HepG2 (cell line): ENCODE measurements around the gene RAC2. TPM values are rescaled to one million over a fixed set of nuclear protein-coding genes. Genes with fewer than 3 reads are reported as not detected.
"Not testable (repeated sequence)": the region's sequence is repeated elsewhere in the genome, so short reads cannot be mapped to it uniquely, and the experiment has no call there.

Experiments used
- ATAC-seq: fragments of 200-7000 bp; cut with Tn5 transposase; 3 replicates; pipeline ENCODE4 v1.9.1; 2020; ENCODE audit warnings: mild to moderate bottlenecking, moderate library complexity
- BruUV-seq: library from RNA; stranded (reverse); fragments of 400-500 nt; replicated peaks from 2 replicates; lab custom pipeline; 2021; lab: Mats Ljungman, UMichigan
- CTCF ChIA-PET: fragments of 300-600 bp; formaldehyde crosslinking; extraction: SDS; loops from one replicate; lab custom pipeline; 2021; ENCODE audit warnings: low total read pairs, inconsistent platforms, low intra/inter-chr PET ratio; lab: Yijun Ruan, JAX
- POLR2A ChIA-PET: fragments of 350-600 bp; sonication (Branson Sonifier 250); formaldehyde crosslinking; loops from one replicate; lab custom pipeline; 2020; ENCODE audit warnings: antibody characterized with exemption, inconsistent platforms; lab: Yijun Ruan, JAX
- DNase-seq: peaks from one replicate; pipeline ENCODE4 v3.0.0-alpha.2; 2015; ENCODE audit warnings: low spot score
- FAIRE-seq: peaks from 3 replicates; lab custom pipeline; 2011; peaks lifted over from hg19 to GRCh38; lab: Jason Lieb, UNC
- H2AFZ ChIP-seq: one replicate; pipeline ENCODE4 v1.6.1; 2011; ENCODE audit warnings: low read length, inconsistent platforms
- H3K27ac ChIP-seq: fragments of 300-600 bp; 3 replicates; pipeline ENCODE4 v1.8.0; 2011; ENCODE audit warnings: mixed run types, mild to moderate bottlenecking, mixed read lengths, low read length, inconsistent platforms; ENCODE audit not compliant: insufficient read depth; ENCODE audit errors: extremely low read length
- H3K27me3 ChIP-seq, 2 experiments: fragments of 200-600 bp in 1 of 2; 2 replicates in 1 of 2; 3 replicates in 1 of 2; pipeline versions ENCODE4 v1.6.0 to v1.8.0; 2011; ENCODE audit warnings: low read length in 2 of 2, mild to moderate bottlenecking in 2 of 2, moderate library complexity in 2 of 2, inconsistent platforms in 1 of 2; ENCODE audit not compliant: insufficient read depth in 2 of 2, control insufficient read depth in 1 of 2
- H3K36me3 ChIP-seq, 2 experiments: fragments of 200-600 bp in 1 of 2; replicated peaks in 1 of 2; 2 replicates in 1 of 2; 3 replicates in 1 of 2; pipeline versions ENCODE4 v1.5.1 to v1.8.0; 2011; ENCODE audit warnings: low read length in 2 of 2, inconsistent platforms in 1 of 2; ENCODE audit not compliant: insufficient read depth in 2 of 2, control insufficient read depth in 1 of 2
- H3K4me1 ChIP-seq: 2 replicates; pipeline ENCODE4 v1.5.1; 2012; ENCODE audit warnings: low read length, inconsistent platforms; ENCODE audit not compliant: insufficient read depth
- H3K4me2 ChIP-seq: 2 replicates; pipeline ENCODE4 v1.6.0; 2011; ENCODE audit warnings: low read depth, low read length, inconsistent platforms
- H3K4me3 ChIP-seq, 3 experiments: fragments of 200-600 bp in 1 of 3; sonication (generic), shearing (Covaris generic) in 1 of 3; replicated peaks in 1 of 3; 2 replicates each; pipeline ENCODE4 v1.5.1; 2011 to 2016; ENCODE audit warnings: low read length in 3 of 3, inconsistent platforms in 2 of 3, low read depth in 2 of 3, mild to moderate bottlenecking in 2 of 3, control low read depth in 1 of 3, mixed read lengths in 1 of 3; ENCODE audit not compliant: insufficient read depth in 1 of 3
- H3K79me2 ChIP-seq: one replicate; pipeline ENCODE4 v1.6.1; 2011; ENCODE audit warnings: low read length, inconsistent platforms; ENCODE audit not compliant: insufficient read depth
- H3K9ac ChIP-seq: 2 replicates; pipeline ENCODE4 v1.6.0; 2011; ENCODE audit warnings: mild to moderate bottlenecking, low read depth, low read length, inconsistent platforms; ENCODE audit not compliant: insufficient read depth
- H3K9me3 ChIP-seq: 2 replicates; pipeline ENCODE4 v1.5.1; 2012; ENCODE audit warnings: mild to moderate bottlenecking, low read length
- H4K20me1 ChIP-seq: 2 replicates; pipeline ENCODE4 v1.6.0; 2011; ENCODE audit warnings: inconsistent platforms, mild to moderate bottlenecking, low read length, moderate library complexity; ENCODE audit not compliant: insufficient read depth
- DPF2 ChIP-seq: sonication (generic); formaldehyde crosslinking; IDR thresholded peaks from 2 replicates; pipeline ENCODE4 v1.4.0; 2020; ENCODE audit warnings: mild to moderate bottlenecking, low read depth, missing genetic modification reagents, borderline replicate concordance
- ZNF768 ChIP-seq: sonication (generic); formaldehyde crosslinking; IDR thresholded peaks from 2 replicates; pipeline ENCODE4 v1.4.0; 2020; ENCODE audit warnings: missing genetic modification reagents
- WGBS: methylation state at CpG from one replicate; pipeline ENCODE4 v1.1.6; 2017; ENCODE audit warnings: low lambda C conversion rate; 5-methylcytosine and 5-hydroxymethylcytosine counted together
- in situ Hi-C: cut with HindIII; loops from 2 replicates; pipeline ENCODE4 v1.10.0; 2017; ENCODE audit warnings: low pct_unique_long_range_greater_than_20kb; ENCODE audit not compliant: extremely low pct_ligation_motif_present
- intact Hi-C: fragments of 100-400 bp; cut with micrococcal nuclease; formaldehyde crosslinking; loops from one replicate; pipeline ENCODE4 v1.10.0; 2022; ENCODE audit not compliant: unreplicated experiment
- polyA plus RNA-seq, 8 experiments: library from polyadenylated mRNA; depleted of rRNA in 3 of 8; stranded (reverse) in 7 of 8; unstranded in 1 of 8; fragments of >200 nt; fragmentation: Illumina TruSeq in 4 of 8; extraction: Trizol in 4 of 8; gene quantifications; 2 replicates each; pipeline versions ENCODE4 v1.2.1 to v1.2.3, GENCODE V29; 2011 to 2016; ENCODE audit warnings: low read depth in 4 of 8, missing spikeins in 1 of 8, mixed read lengths in 1 of 8; ENCODE audit not compliant: insufficient read depth in 1 of 8
- total RNA-seq, 5 experiments: library from RNA; depleted of rRNA; stranded (reverse); fragments of >200 nt; fragmentation: Illumina TruSeq; extraction: Trizol; gene quantifications; 2 replicates each; pipeline ENCODE4 v1.2.3, GENCODE V29; 2016; ENCODE audit warnings: low read depth in 1 of 5

RAC2 gene
- total and polyA plus RNA-seq, 2 of the 13 experiments (the other 11 are each of a cell fraction or from before 2014, with no cell fraction given): 0.73 TPM; not detected in 1

DNA sequence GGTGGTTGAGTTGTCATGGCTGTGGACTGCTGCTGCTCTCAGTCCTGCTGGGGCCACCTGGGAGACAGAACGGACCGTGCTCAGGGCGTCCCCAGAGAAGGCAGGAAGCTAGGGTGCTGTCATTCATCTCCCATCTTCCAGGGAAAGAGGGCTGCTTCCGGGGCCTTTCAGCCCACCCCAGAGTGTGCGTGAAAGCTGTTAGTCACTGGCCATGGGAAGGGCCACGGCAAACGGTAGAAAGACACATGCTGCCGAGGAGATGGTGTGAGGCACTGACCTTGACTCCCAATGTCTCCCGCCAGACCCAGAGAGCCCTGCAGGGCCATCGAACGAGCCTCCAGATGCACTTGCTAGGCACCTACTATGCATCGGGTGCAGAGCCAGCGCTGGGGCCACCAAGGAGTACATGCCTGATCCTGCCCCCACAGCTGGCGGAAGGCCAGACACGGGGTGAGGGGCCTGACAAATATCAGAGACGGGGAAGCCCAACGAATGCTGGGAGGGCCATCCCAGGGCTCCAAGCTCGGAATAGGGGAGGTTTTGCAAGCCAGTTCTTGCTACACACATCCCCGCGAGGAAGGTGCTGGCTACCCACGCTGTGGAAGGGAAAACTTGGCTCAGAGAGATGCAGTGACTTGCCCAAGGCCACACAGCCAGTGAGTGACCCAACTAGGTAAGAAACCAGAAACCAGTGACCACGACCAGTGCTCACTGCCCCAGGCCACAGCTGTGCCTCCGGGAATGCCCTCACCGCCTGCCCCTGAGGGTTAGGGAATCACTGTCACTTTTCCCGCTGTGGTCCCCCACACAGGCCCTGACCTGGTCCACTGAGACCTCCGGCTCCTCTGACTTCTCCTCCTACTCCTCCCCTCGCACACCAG is 10.1 kb downstream of the RAC2 start:
- no peak overlapping the region for H3K27ac ChIP-seq
- no peaks in the 10 kb centered on the region for H3K9me3 ChIP-seq
- H4K20me1 ChIP-seq: no peaks in the 10 kb centered on the region
- TF ChIP-seq ZNF768 (CRISPR knock-in tag) (peak; percentile 92), DPF2 (no peak)
- CTCF ChIA-PET: no interaction called here
- ATAC-seq: no peak
- H3K9ac ChIP-seq: no peak overlapping the region
- in situ Hi-C loops: no loop called here
- no peak for FAIRE-seq
- 30% methylated on average over 10 of the region's 27 CpGs for WGBS
- intact Hi-C loops: no loop called here
- no peaks in the 10 kb centered on the region; a peak in 1 of 5 replicates for H3K36me3 ChIP-seq
- H3K4me3 ChIP-seq: no peak overlapping the region
- H3K27me3 ChIP-seq: peaks cover 4 to 17% of the 10 kb centered on the region in 2 experiments; a peak in 3 of 5 replicates
- no TSS peak for BruUV-seq
- no peaks in the 10 kb centered on the region for H3K79me2 ChIP-seq
- no peak for DNase-seq
- H3K4me2 ChIP-seq: no peak overlapping the region
- no peak overlapping the region for H2AFZ ChIP-seq
- POLR2A ChIA-PET: no interaction called here
- H3K4me1 ChIP-seq: peaks cover 22% of the 10 kb centered on the region

GRCh38 chr22:37233371-37233750 is 10.7 kb downstream of the RAC2 start:
- POLR2A ChIA-PET, H2AFZ ChIP-seq, ATAC-seq, H3K79me2 ChIP-seq, BruUV-seq, in situ Hi-C loops, intact Hi-C loops, H3K9ac ChIP-seq, CTCF ChIA-PET, FAIRE-seq, H3K36me3 ChIP-seq, DNase-seq, H3K27ac ChIP-seq, H3K4me3 ChIP-seq, H3K4me2 ChIP-seq, H3K9me3 ChIP-seq, H4K20me1 ChIP-seq: not testable (repeated sequence)
- Histone ChIP-seq H3K4me1 (peaks cover 22% of the 10 kb centered on the region), H3K27me3 (peaks cover 5 to 11% of the 10 kb centered on the region in 2 experiments; a peak in 3 of 5 replicates)
- 63% methylated on average over 12 of the region's 12 CpGs for WGBS
